Gastroesophageal sphincter (tissue), 3 donors: ENCODE results near the gene MAPK8IP3.

Experiments used
- EP300 ChIP-seq: sonication (generic); formaldehyde crosslinking; IDR thresholded peaks from one replicate; pipeline ENCODE4 v1.6.1; 2017; ENCODE audit warnings: antibody characterized with exemption, mild to moderate bottlenecking
- POLR2A ChIP-seq, 2 donors: fragments of 450-650 bp; IDR thresholded peaks; one replicate each; pipeline ENCODE4 v1.6.1; 2017; ENCODE audit warnings: antibody characterized with exemption in 2 of 2, mild to moderate bottlenecking in 2 of 2, moderate library complexity in 1 of 2
- POLR2AphosphoS5 ChIP-seq: sonication (generic); formaldehyde crosslinking; IDR thresholded peaks from one replicate; pipeline ENCODE4 v1.6.1; 2017; ENCODE audit warnings: antibody characterized with exemption
- TF ChIP-seq, protein P1 (sequence below), 4 experiments: fragments of 200-600 bp in 2 of 4; fragments of 450-650 bp in 2 of 4; sonication (generic) in 1 of 4; IDR thresholded peaks; one replicate each; pipeline ENCODE4 v1.5.1; 2017 to 2019; ENCODE audit warnings: antibody characterized with exemption in 4 of 4, mild to moderate bottlenecking in 2 of 4, moderate library complexity in 2 of 4

DNA sequence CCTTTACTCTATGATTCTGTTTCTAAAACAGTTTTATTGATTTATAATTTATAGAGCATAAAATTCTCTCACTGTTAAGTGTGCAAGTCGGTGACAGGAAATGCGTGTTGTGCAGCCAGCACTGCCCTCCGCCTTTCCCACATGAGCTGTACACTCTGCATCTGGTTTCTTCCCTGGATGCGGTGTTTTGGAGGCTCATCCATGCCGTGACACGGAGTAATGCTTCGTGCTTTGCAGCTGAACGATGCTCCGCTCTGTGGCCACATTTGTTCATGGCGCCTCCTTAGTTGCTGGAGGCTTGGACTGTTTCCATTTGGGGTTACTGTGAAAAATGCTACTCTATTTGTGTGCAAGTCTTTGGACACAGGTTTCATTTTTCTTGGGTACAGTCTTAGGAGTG, 94.7 kb downstream of the MAPK8IP3 start:
- TF ChIP-seq, protein P1, sequence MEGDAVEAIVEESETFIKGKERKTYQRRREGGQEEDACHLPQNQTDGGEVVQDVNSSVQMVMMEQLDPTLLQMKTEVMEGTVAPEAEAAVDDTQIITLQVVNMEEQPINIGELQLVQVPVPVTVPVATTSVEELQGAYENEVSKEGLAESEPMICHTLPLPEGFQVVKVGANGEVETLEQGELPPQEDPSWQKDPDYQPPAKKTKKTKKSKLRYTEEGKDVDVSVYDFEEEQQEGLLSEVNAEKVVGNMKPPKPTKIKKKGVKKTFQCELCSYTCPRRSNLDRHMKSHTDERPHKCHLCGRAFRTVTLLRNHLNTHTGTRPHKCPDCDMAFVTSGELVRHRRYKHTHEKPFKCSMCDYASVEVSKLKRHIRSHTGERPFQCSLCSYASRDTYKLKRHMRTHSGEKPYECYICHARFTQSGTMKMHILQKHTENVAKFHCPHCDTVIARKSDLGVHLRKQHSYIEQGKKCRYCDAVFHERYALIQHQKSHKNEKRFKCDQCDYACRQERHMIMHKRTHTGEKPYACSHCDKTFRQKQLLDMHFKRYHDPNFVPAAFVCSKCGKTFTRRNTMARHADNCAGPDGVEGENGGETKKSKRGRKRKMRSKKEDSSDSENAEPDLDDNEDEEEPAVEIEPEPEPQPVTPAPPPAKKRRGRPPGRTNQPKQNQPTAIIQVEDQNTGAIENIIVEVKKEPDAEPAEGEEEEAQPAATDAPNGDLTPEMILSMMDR (IDR thresholded peaks at IDR 0.05) = no peak
- TF ChIP-seq POLR2A (IDR thresholded peaks at IDR 0.05) (no peak), POLR2AphosphoS5 (no peak), EP300 (no peak)
